Osteoblast (primary cell): ENCODE data around the gene HOXA3. TPM values are rescaled to one million over a fixed set of nuclear protein-coding genes. Genes with fewer than 3 reads are reported as not detected.

Experiments
- DNase-seq: peaks from one replicate; pipeline ENCODE4 v3.0.0; 2011; ENCODE audit warnings: low spot score, mixed read lengths; ENCODE audit not compliant: insufficient read length; ENCODE audit errors: missing footprints
- H2AFZ ChIP-seq: 2 replicates; pipeline ENCODE4 v1.6.0; 2011; ENCODE audit warnings: mild to moderate bottlenecking, low read length
- H3K27ac ChIP-seq: 2 replicates; pipeline ENCODE4 v1.5.1; 2011; ENCODE audit warnings: mild to moderate bottlenecking, low read depth, low read length, moderate library complexity
- H3K27me3 ChIP-seq: 2 replicates; pipeline ENCODE4 v1.6.0; 2012; ENCODE audit warnings: mild to moderate bottlenecking, control low read depth, inconsistent platforms, low read length, moderate library complexity; ENCODE audit not compliant: insufficient read depth
- H3K36me3 ChIP-seq: 2 replicates; pipeline ENCODE4 v1.5.1; 2011; ENCODE audit warnings: mild to moderate bottlenecking, low read length, control low read depth, moderate library complexity; ENCODE audit not compliant: insufficient read depth
- H3K4me1 ChIP-seq: 2 replicates; pipeline ENCODE4 v1.5.1; 2011; ENCODE audit warnings: mild to moderate bottlenecking, low read length, control low read depth, moderate library complexity; ENCODE audit not compliant: insufficient read depth
- H3K4me2 ChIP-seq: 2 replicates; pipeline ENCODE4 v1.6.0; 2011; ENCODE audit warnings: mild to moderate bottlenecking, low read length; ENCODE audit not compliant: insufficient read depth
- H3K4me3 ChIP-seq: fragments of 200-600 bp; sonication (generic); 3 replicates; pipeline ENCODE4 v1.5.1; 2012; ENCODE audit warnings: mild to moderate bottlenecking, low read length, inconsistent platforms; ENCODE audit not compliant: insufficient read depth
- H3K79me2 ChIP-seq: 2 replicates; pipeline ENCODE4 v1.6.0; 2012; ENCODE audit warnings: mild to moderate bottlenecking, low read length, control low read depth, inconsistent platforms; ENCODE audit not compliant: insufficient read depth
- H3K9me3 ChIP-seq: 2 replicates; pipeline ENCODE4 v1.5.1; 2011; ENCODE audit warnings: low read depth, low read length, control low read depth
- H4K20me1 ChIP-seq: 2 replicates; pipeline ENCODE4 v1.6.0; 2012; ENCODE audit warnings: mild to moderate bottlenecking, low read length, control low read depth; ENCODE audit not compliant: insufficient read depth
- total RNA-seq: library from RNA; depleted of rRNA; stranded (reverse); fragments of >200 nt; gene quantifications from 2 replicates; pipeline ENCODE4 v1.2.3, GENCODE V29; 2012
- TF ChIP-seq, protein P1 (sequence below): IDR thresholded peaks from 2 replicates; pipeline ENCODE4 v1.5.1; 2011; ENCODE audit warnings: mild to moderate bottlenecking, low read depth, low read length, moderate library complexity; ENCODE audit errors: extremely low read depth

Gene HOXA3
- total RNA-seq, 1 donor, result 4.0 TPM

DNA sequence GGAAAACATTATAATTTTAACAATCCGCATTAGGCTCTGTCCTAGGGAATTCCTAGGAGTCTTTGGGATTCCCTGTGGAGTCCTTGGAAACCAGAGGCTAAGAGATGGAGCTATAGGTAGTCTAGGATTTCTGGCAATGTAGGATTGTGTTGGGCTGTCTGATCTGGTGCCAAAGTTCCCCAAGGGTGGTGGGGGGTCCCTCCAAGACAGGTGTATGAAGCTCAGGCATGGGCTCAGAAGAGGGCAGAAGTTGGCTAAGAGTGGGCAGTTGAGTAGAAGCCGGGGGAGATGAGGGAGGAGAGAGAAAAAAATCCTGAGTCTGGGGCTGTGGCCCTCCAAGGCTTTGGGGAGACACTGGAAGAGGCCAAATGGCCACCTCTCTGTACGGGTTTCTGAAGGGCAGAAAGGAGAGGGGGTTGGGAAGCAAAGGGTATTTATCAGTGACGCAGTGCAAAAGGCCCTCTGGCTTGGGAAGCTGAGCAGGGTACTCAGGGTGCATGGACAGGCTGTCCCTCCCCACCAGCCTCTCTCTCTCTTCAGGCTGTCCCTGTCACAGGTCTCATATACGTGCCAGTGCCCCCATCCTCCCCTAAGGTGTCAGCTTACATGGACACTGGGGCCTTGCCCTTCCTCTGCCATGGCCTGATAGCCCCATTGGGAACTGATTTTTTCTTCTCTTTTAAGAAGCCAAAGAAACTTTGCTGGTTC, 5.7 kb downstream of the HOXA3 start:
- Histone ChIP-seq H3K4me3 (peak overlapping the region; percentile 93), H3K27me3 (no peaks in the 10 kb centered on the region), H4K20me1 (peaks cover 13% of the 10 kb centered on the region), H3K27ac (peak overlapping the region; percentile 88), H3K36me3 (peaks cover 39% of the 10 kb centered on the region), H3K4me1 (peaks cover 35% of the 10 kb centered on the region), H2AFZ (no peak overlapping the region), H3K79me2 (peaks cover 99% of the 10 kb centered on the region), H3K9me3 (no peaks in the 10 kb centered on the region), H3K4me2 (peak overlapping the region; percentile 99)
- peak; percentile 76 for DNase-seq
- TF ChIP-seq, protein P1, sequence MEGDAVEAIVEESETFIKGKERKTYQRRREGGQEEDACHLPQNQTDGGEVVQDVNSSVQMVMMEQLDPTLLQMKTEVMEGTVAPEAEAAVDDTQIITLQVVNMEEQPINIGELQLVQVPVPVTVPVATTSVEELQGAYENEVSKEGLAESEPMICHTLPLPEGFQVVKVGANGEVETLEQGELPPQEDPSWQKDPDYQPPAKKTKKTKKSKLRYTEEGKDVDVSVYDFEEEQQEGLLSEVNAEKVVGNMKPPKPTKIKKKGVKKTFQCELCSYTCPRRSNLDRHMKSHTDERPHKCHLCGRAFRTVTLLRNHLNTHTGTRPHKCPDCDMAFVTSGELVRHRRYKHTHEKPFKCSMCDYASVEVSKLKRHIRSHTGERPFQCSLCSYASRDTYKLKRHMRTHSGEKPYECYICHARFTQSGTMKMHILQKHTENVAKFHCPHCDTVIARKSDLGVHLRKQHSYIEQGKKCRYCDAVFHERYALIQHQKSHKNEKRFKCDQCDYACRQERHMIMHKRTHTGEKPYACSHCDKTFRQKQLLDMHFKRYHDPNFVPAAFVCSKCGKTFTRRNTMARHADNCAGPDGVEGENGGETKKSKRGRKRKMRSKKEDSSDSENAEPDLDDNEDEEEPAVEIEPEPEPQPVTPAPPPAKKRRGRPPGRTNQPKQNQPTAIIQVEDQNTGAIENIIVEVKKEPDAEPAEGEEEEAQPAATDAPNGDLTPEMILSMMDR, result no peak

- Histone ChIP-seq H3K4me1 (peaks cover 35% of the 10 kb centered on the region), H3K36me3 (peaks cover 46% of the 10 kb centered on the region), H3K9me3 (no peaks in the 10 kb centered on the region), H3K27ac (no peak overlapping the region), H3K4me3 (no peak overlapping the region), H2AFZ (no peak overlapping the region), H3K79me2 (peaks cover 99% of the 10 kb centered on the region), H4K20me1 (peaks cover 13% of the 10 kb centered on the region), H3K4me2 (no peak overlapping the region), H3K27me3 (no peaks in the 10 kb centered on the region)
- peak; percentile 86 for DNase-seq
- TF ChIP-seq, protein P1, result no peak
Observed at GRCh38 chr7:27145914-27146412, 6.4 kb downstream of the HOXA3 start.

DNA sequence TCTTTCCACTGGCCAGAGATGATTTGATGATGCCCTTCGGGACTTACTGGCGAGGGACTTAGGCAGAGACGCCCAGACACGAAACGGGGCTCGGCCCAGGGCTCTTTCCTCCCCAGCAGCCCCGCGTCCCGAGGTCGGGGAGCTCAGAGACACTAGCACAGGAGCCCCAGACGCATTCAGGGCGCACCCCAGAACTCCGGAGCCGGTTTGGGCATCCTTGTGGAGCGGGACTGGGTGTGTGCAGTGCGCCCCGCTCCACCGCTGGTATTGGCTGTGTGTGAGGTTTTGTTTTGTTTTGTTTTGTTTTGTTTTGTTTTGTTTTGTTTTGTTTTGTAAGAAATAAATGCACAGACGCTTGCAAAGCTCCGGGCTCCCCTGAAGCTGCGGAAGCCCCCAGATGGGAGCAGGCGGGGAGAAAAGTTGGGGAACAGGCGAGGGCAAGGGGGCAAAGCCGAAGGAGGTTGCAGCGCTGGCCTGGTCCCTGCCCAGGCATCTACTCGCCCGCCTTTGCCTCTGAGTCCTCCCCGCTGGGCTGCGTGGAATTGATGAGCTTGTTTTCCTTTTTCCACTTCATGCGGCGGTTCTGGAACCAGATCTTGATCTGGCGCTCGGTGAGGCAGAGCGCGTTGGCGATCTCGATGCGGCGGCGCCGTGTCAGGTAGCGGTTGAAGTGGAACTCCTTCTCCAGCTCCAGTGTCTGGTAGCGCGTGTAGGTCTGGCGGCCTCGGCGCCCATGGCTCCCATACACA, 7.0 kb downstream of the HOXA3 start:
- no peak overlapping the region for H3K4me2 ChIP-seq
- H3K4me1 ChIP-seq, result peaks cover 33% of the 10 kb centered on the region
- no peak overlapping the region for H3K4me3 ChIP-seq

More for the DNA sequence above, 7.0 kb downstream of the HOXA3 start:
- DNase-seq, result peak; percentile 80
- H3K79me2 ChIP-seq, result peaks cover 98% of the 10 kb centered on the region
- no peak overlapping the region for H3K27ac ChIP-seq
- H3K27me3 ChIP-seq, result no peaks in the 10 kb centered on the region
- peaks cover 52% of the 10 kb centered on the region for H3K36me3 ChIP-seq
- H3K9me3 ChIP-seq, result no peaks in the 10 kb centered on the region
- peaks cover 9% of the 10 kb centered on the region for H4K20me1 ChIP-seq
- TF ChIP-seq, protein P1, result no peak
- H2AFZ ChIP-seq, result no peak overlapping the region
